Endothelial cell of umbilical vein (primary cell): ENCODE measurements around the gene TUFT1. TPM values are rescaled to one million over a fixed set of nuclear protein-coding genes. Genes with fewer than 3 reads are reported as not detected.

ENCODE experiments used
- BruUV-seq: library from RNA; stranded (reverse); fragments of 400-500 nt; replicated peaks from 2 replicates; lab custom pipeline; 2021; lab: Mats Ljungman, UMichigan
- CTCF ChIA-PET: fragments of 300-600, 350-600 bp; sonication (Branson Sonifier 250); formaldehyde crosslinking; loops from one replicate; lab custom pipeline; 2021; ENCODE audit warnings: antibody characterized with exemption, inconsistent platforms; lab: Charles Lee
- POLR2A ChIA-PET: fragments of 300-600, 350-600 bp; sonication (Branson Sonifier 250); formaldehyde crosslinking; loops from one replicate; lab custom pipeline; 2021; ENCODE audit warnings: antibody characterized with exemption, inconsistent platforms; lab: Charles Lee
- DNase-seq: peaks from one replicate; pipeline ENCODE4 v3.0.0-alpha.2; 2011; ENCODE audit warnings: low read depth, low spot score
- FAIRE-seq: peaks from 2 replicates; lab custom pipeline; 2011; peaks lifted over from hg19 to GRCh38; lab: Jason Lieb, UNC
- H2AFZ ChIP-seq: 2 replicates; pipeline ENCODE4 v1.6.0; 2012; ENCODE audit warnings: low read depth, low read length, control low read depth, inconsistent platforms
- H3K27ac ChIP-seq: 2 replicates; pipeline ENCODE4 v1.5.1; 2011; ENCODE audit warnings: low read depth, mild to moderate bottlenecking, control low read depth, low read length, moderate library complexity; ENCODE audit not compliant: insufficient read depth
- H3K27me3 ChIP-seq, 2 experiments: 2 replicates each; pipeline versions ENCODE4 v1.6.0 to v1.6.1; 2011; ENCODE audit warnings: low read length in 2 of 2, mixed read lengths in 1 of 2; ENCODE audit not compliant: control insufficient read depth in 2 of 2, insufficient read depth in 2 of 2
- H3K36me3 ChIP-seq, 2 experiments: 2 replicates in 1 of 2; 3 replicates in 1 of 2; pipeline ENCODE4 v1.5.1; 2011; ENCODE audit warnings: low read length in 2 of 2, mild to moderate bottlenecking in 1 of 2, moderate library complexity in 1 of 2; ENCODE audit not compliant: control insufficient read depth in 2 of 2, insufficient read depth in 2 of 2; ENCODE audit errors: extremely low read depth in 1 of 2
- H3K4me1 ChIP-seq: 3 replicates; pipeline ENCODE4 v1.5.1; 2011; ENCODE audit warnings: mild to moderate bottlenecking, low read length; ENCODE audit not compliant: control insufficient read depth, insufficient read depth; ENCODE audit errors: extremely low read depth
- H3K4me2 ChIP-seq: 2 replicates; pipeline ENCODE4 v1.6.1; 2011; ENCODE audit warnings: low read length, control low read depth, mixed read lengths; ENCODE audit not compliant: insufficient read depth
- H3K4me3 ChIP-seq, 3 experiments: fragments of 200-600 bp in 1 of 3; sonication (generic), shearing (Covaris generic) in 1 of 3; replicated peaks in 1 of 3; 2 replicates each; pipeline ENCODE4 v1.5.1; 2011 to 2016; ENCODE audit warnings: control low read depth in 3 of 3, low read length in 3 of 3, mild to moderate bottlenecking in 2 of 3, inconsistent platforms in 1 of 3, low read depth in 1 of 3, moderate library complexity in 1 of 3; ENCODE audit not compliant: insufficient read depth in 1 of 3
- H3K79me2 ChIP-seq: 2 replicates; pipeline ENCODE4 v1.6.0; 2012; ENCODE audit warnings: low read length, inconsistent platforms; ENCODE audit not compliant: control insufficient read depth, insufficient read depth
- H3K9ac ChIP-seq: replicated peaks from 2 replicates; pipeline ENCODE3; 2011; ENCODE audit warnings: low read length, control low read depth; ENCODE audit not compliant: insufficient read depth; ENCODE audit errors: extremely low read depth
- H3K9me1 ChIP-seq: replicated peaks from 3 replicates; pipeline ENCODE4 v1.6.0; 2011; ENCODE audit warnings: mild to moderate bottlenecking, low read length; ENCODE audit not compliant: control insufficient read depth, insufficient read depth; ENCODE audit errors: extremely low read depth
- H3K9me3 ChIP-seq: replicated peaks from 2 replicates; pipeline ENCODE4 v1.5.1; 2012; ENCODE audit warnings: low read length, inconsistent platforms; ENCODE audit not compliant: control insufficient read depth, insufficient read depth
- H4K20me1 ChIP-seq: replicated peaks from 2 replicates; pipeline ENCODE3; 2011; ENCODE audit warnings: mild to moderate bottlenecking, low read length; ENCODE audit not compliant: control insufficient read depth, insufficient read depth; ENCODE audit errors: extremely low read depth
- EZH2 ChIP-seq: IDR thresholded peaks from 2 replicates; pipeline ENCODE4 v1.6.1; 2012; ENCODE audit warnings: borderline replicate concordance, low read depth, mild to moderate bottlenecking, moderate library complexity, low read length, inconsistent platforms; ENCODE audit not compliant: severe bottlenecking
- FOS ChIP-seq: IDR thresholded peaks from 2 replicates; pipeline ENCODE4 v1.6.1; 2011; ENCODE audit warnings: mild to moderate bottlenecking, low read length, moderate library complexity, borderline replicate concordance; ENCODE audit not compliant: insufficient read depth
- GATA2 ChIP-seq: IDR thresholded peaks from 2 replicates; pipeline ENCODE4 v1.7.0; 2011; ENCODE audit warnings: low read depth, mild to moderate bottlenecking, moderate library complexity, mixed read lengths, low read length; ENCODE audit not compliant: insufficient read length, insufficient read depth
- JUN ChIP-seq: IDR thresholded peaks from 2 replicates; pipeline ENCODE4 v1.6.1; 2011; ENCODE audit warnings: borderline replicate concordance, low read depth; ENCODE audit not compliant: insufficient read length, insufficient read depth
- MYC ChIP-seq: IDR thresholded peaks from one replicate; pipeline ENCODE4 v1.6.1; 2011; ENCODE audit warnings: mild to moderate bottlenecking, low read depth, low read length
- POLR2A ChIP-seq: IDR thresholded peaks from 2 replicates; pipeline ENCODE4 v1.6.1; 2012; ENCODE audit warnings: low read depth, mild to moderate bottlenecking, control low read depth, low read length
- POLR2AphosphoS5 ChIP-seq: IDR thresholded peaks from 2 replicates; pipeline ENCODE4 v1.6.1; 2012; ENCODE audit warnings: low read depth, mild to moderate bottlenecking, control low read depth, low read length, moderate library complexity; ENCODE audit not compliant: insufficient read depth
- dilution Hi-C: fragments of 300-500 bp; cut with MboI; formaldehyde crosslinking; loops from one replicate; pipeline ENCODE4 v1.15.0; 2019; ENCODE audit warnings: low sequenced_read_pairs; ENCODE audit not compliant: extremely low pct_ligation_motif_present
- intact Hi-C: fragments of 100-400 bp; cut with micrococcal nuclease; formaldehyde crosslinking; loops from one replicate; pipeline ENCODE4 v1.10.0; 2022
- polyA plus RNA-seq, 4 experiments: library from polyadenylated mRNA; depleted of rRNA in 3 of 4; stranded (reverse) in 3 of 4; unstranded in 1 of 4; fragments of >200 nt; gene quantifications; 2 replicates each; pipeline versions ENCODE4 v1.2.1 to v1.2.3, GENCODE V29; 2011 to 2012; ENCODE audit warnings: missing spikeins in 1 of 4
- total RNA-seq: library from RNA; stranded (reverse); gene quantifications from 2 replicates; pipeline ENCODE4 v1.2.3, GENCODE V29; 2021
- TF ChIP-seq, protein P1 (sequence below): IDR thresholded peaks from 2 replicates; pipeline ENCODE4 v1.6.1; 2011; ENCODE audit not compliant: insufficient read depth, insufficient read length
- TF ChIP-seq, protein P2 (sequence below), 2 donors: IDR thresholded peaks; 1 replicate in 1 of 2; 2 replicates in 1 of 2; pipeline ENCODE4 v1.5.1; 2011; ENCODE audit warnings: low read length in 2 of 2, mild to moderate bottlenecking in 2 of 2, moderate library complexity in 2 of 2, control low read depth in 1 of 2, inconsistent platforms in 1 of 2, low read depth in 1 of 2; ENCODE audit not compliant: insufficient read depth in 1 of 2; ENCODE audit errors: extremely low read depth in 1 of 2

Gene TUFT1
- total and polyA plus RNA-seq, 2 donors (not counting 3 experiments of a cell fraction or from before 2014, with no cell fraction given) = 4.3 to 5.1 TPM

DNA sequence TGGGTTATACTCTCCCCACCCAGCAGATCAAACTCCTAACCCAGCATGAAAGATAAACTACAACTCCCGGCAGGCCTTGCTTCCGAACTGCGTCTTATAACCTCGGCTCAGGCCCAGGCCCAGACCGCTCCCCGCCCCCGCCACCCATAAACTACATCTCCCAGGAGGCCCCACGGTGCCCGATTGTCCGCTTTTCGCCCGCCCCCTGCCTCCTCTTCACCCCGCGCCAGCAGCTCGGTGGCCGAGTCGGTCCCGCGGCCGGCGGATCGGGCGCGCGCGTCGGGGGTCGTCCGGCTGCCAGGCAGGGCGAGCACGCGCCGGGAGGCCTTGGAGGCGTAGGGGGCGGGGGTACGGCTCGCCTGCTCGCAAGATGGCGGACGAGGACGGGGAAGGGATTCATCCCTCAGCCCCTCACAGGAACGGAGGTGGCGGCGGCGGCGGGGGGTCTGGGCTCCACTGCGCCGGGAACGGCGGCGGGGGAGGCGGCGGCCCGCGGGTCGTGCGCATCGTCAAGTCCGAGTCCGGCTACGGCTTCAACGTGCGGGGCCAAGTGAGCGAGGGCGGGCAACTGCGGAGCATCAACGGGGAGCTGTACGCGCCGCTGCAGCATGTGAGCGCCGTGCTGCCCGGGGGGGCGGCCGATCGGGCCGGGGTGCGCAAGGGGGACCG lies 71.9 kb downstream of the TUFT1 start, which contains the start of gene SNX27:
SNX27 (plus strand) TSS at position 219 of the 669 bp plus-strand sequence; CDS start at position 371, 152 bp downstream.
- Histone ChIP-seq H3K79me2 (peaks cover 15% of the 10 kb centered on the region), H3K9me1 (no peaks in the 10 kb centered on the region), H3K4me3 (peak within 1 kb of the TSS; percentile 83 to 93 (median 84)), H3K9ac (peak within 1 kb of the TSS; percentile 83), H3K36me3 (no peaks in the 10 kb centered on the region), H3K9me3 (no peaks in the 10 kb centered on the region), H3K4me1 (peaks cover 8% of the 10 kb centered on the region), H4K20me1 (no peaks in the 10 kb centered on the region), H3K27me3 (no peaks in the 10 kb centered on the region), H2AFZ (peak within 1 kb of the TSS; percentile 97), H3K4me2 (peak within 1 kb of the TSS; percentile 83), H3K27ac (peak within 1 kb of the TSS; percentile 41)
- dilution Hi-C loops (no loop called here), intact Hi-C loops (loop anchor here (2.0 to 5.0 kb wide), 3 partner anchors 69 to 155 kb away; partner anchors contain the start of genes POGZ and TUFT1)
- ChIA-PET POLR2A (no interaction called here), CTCF (interaction anchor here (0.7 to 1.5 kb wide), 4 partner anchors 9 to 122 kb away, joined by 3 to 5 read pairs (median 4); no protein-coding TSS in a partner anchor)
- FAIRE-seq = peak; percentile 91
- DNase-seq = peak; percentile 95
- TF ChIP-seq GATA2 = no peak
- TF ChIP-seq FOS = no peak
- TF ChIP-seq JUN = no peak
- TF ChIP-seq, protein P1, sequence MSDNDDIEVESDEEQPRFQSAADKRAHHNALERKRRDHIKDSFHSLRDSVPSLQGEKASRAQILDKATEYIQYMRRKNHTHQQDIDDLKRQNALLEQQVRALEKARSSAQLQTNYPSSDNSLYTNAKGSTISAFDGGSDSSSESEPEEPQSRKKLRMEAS = no peak
- no peak for TF ChIP-seq MYC
- TF ChIP-seq EZH2 = no peak
- peak; percentile 30 for TF ChIP-seq POLR2A
- TF ChIP-seq POLR2AphosphoS5 = peak; percentile 66
- TF ChIP-seq, protein P2, sequence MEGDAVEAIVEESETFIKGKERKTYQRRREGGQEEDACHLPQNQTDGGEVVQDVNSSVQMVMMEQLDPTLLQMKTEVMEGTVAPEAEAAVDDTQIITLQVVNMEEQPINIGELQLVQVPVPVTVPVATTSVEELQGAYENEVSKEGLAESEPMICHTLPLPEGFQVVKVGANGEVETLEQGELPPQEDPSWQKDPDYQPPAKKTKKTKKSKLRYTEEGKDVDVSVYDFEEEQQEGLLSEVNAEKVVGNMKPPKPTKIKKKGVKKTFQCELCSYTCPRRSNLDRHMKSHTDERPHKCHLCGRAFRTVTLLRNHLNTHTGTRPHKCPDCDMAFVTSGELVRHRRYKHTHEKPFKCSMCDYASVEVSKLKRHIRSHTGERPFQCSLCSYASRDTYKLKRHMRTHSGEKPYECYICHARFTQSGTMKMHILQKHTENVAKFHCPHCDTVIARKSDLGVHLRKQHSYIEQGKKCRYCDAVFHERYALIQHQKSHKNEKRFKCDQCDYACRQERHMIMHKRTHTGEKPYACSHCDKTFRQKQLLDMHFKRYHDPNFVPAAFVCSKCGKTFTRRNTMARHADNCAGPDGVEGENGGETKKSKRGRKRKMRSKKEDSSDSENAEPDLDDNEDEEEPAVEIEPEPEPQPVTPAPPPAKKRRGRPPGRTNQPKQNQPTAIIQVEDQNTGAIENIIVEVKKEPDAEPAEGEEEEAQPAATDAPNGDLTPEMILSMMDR (IDR thresholded peaks at IDR 0.05; ENCODE audit: extremely low read depth in 1 of 2, insufficient read depth in 1 of 2, low read depth in 1 of 2, low read length in 2 of 2) = no peak
- BruUV-seq = no TSS peak
